Fibroblast of pulmonary artery (primary cell): ENCODE results near the gene SAMD8.
"Not testable (repeated sequence)": the region's sequence is repeated elsewhere in the genome, so short reads cannot be mapped to it uniquely, and the experiment has no call there.

Experiments used
- DNase-seq: peaks from one replicate; pipeline ENCODE4 v3.0.0-alpha.2; 2010; ENCODE audit warnings: low read depth
- H3K4me3 ChIP-seq: replicated peaks from 2 replicates; pipeline ENCODE4 v1.5.1; 2011; ENCODE audit warnings: low read depth, mild to moderate bottlenecking, control low read depth, low read length, moderate library complexity
- CTCF ChIP-seq: IDR thresholded peaks from 2 replicates; pipeline ENCODE4 v1.5.1; 2011; ENCODE audit warnings: mild to moderate bottlenecking, control low read depth, low read length, inconsistent platforms; ENCODE audit errors: missing control alignments

The SAMD8 gene

GRCh38 chr10:75107756-75108683 lies 3.4 kb upstream of the SAMD8 start:
- no peak overlapping the region for H3K4me3 ChIP-seq
- no peak for DNase-seq
- no peak for TF ChIP-seq CTCF

- DNase-seq: peak; percentile 31
- H3K4me3 ChIP-seq: no peak overlapping the region
- peak; percentile 63 for TF ChIP-seq CTCF
These were observed 2.6 kb upstream of the SAMD8 start for GRCh38 chr10:75108684-75109458.

- no peak overlapping the region for H3K4me3 ChIP-seq
- no peak for DNase-seq
- no peak for TF ChIP-seq CTCF
These were observed 2.0 kb upstream of the SAMD8 start for GRCh38 chr10:75109459-75109778.

GRCh38 chr10:75110006-75110632 lies 1.3 kb upstream of the SAMD8 start:
- no peak for TF ChIP-seq CTCF
- no peak overlapping the region for H3K4me3 ChIP-seq
- DNase-seq: no peak

GRCh38 chr10:75111907-75112679 lies 637 bp downstream of the SAMD8 start:
- H3K4me3 ChIP-seq: peak overlapping the region; percentile 96
- peak; percentile 50 for DNase-seq
- no peak for TF ChIP-seq CTCF

GRCh38 chr10:75115137-75115536 lies 3.7 kb downstream of the SAMD8 start:
- H3K4me3 ChIP-seq: no peak overlapping the region
- peak; percentile 51 for DNase-seq
- no peak for TF ChIP-seq CTCF

- H3K4me3 ChIP-seq: not testable (repeated sequence)
These were observed 5.7 kb downstream of the SAMD8 start for GRCh38 chr10:75116941-75117775.

More at GRCh38 chr10:75116941-75117775, 5.7 kb downstream of the SAMD8 start:
- DNase-seq: not testable (repeated sequence)
